B cell (primary cell): ENCODE measurements around the gene GSTA4.

ENCODE experiments used
- CTCF ChIP-seq: fragments of 200-600 bp; IDR thresholded peaks from one replicate; pipeline ENCODE4 v1.8.0; 2022; ENCODE audit warnings: antibody characterized with exemption, mild to moderate bottlenecking
- EZH2 ChIP-seq: IDR thresholded peaks from 2 replicates; pipeline ENCODE4 v1.6.1; 2012; ENCODE audit warnings: borderline replicate concordance, low read depth, mild to moderate bottlenecking, moderate library complexity, low read length; ENCODE audit not compliant: insufficient read depth, poor library complexity, severe bottlenecking

- TF ChIP-seq CTCF, result no peak
- no peak for TF ChIP-seq EZH2
Measured at GRCh38 chr6:52937908-52938307, 57.2 kb downstream of the GSTA4 start.
